K562 (cell line): ENCODE measurements around the gene COL1A1. TPM values are rescaled to one million over a fixed set of nuclear protein-coding genes. Genes with fewer than 3 reads are reported as not detected.

Experiments used
- BRD9 ChIP-seq: fragments of 450-650 bp; IDR thresholded peaks from 2 replicates; pipeline ENCODE4 v1.6.1; 2018; ENCODE audit warnings: low read depth; ENCODE audit not compliant: partially characterized antibody
- CREM ChIP-seq: IDR thresholded peaks from 2 replicates; pipeline ENCODE4 v1.6.1; 2014; ENCODE audit warnings: antibody characterized with exemption, low read depth
- CUX1 ChIP-seq: fragments of 200-800 bp; sonication (Bioruptor generic); IDR thresholded peaks from 2 replicates; pipeline ENCODE4 v1.6.1; 2016; ENCODE audit warnings: missing genetic modification characterization, missing compliant biosample characterization
- DACH1 ChIP-seq: fragments of 450-650 bp; IDR thresholded peaks from 2 replicates; pipeline ENCODE4 v1.6.1; 2018; ENCODE audit not compliant: partially characterized antibody
- ELF2 ChIP-seq: fragments of 250-450 bp; sonication (Bioruptor Pico); IDR thresholded peaks from 2 replicates; pipeline ENCODE4 v1.5.0; 2021; ENCODE audit warnings: mild to moderate bottlenecking
- GATA2 ChIP-seq: sonication (generic); formaldehyde crosslinking; IDR thresholded peaks from 2 replicates; pipeline ENCODE4 v1.4.0; 2020; ENCODE audit warnings: mild to moderate bottlenecking, missing genetic modification reagents
- HDAC2 ChIP-seq: fragments of 450-650 bp; IDR thresholded peaks from 2 replicates; pipeline ENCODE4 v1.6.1; 2016; ENCODE audit warnings: mild to moderate bottlenecking
- HINFP ChIP-seq: fragments of 450-650 bp; conservative IDR thresholded peaks from 2 replicates; pipeline ENCODE4 v1.6.1; 2016; ENCODE audit warnings: missing genetic modification characterization, low read depth, mild to moderate bottlenecking, control low read depth, missing compliant biosample characterization
- HIVEP1 ChIP-seq: fragments of 250-450 bp; sonication (Bioruptor Pico); IDR thresholded peaks from 2 replicates; pipeline ENCODE4 v1.4.0; 2020; ENCODE audit warnings: mild to moderate bottlenecking
- KDM1A ChIP-seq, 2 experiments: fragments of 450-650 bp; IDR thresholded peaks; 2 replicates each; pipeline ENCODE4 v1.6.1; 2016; ENCODE audit warnings: mild to moderate bottlenecking in 2 of 2
- KLF1 ChIP-seq: fragments of 450-650 bp; IDR thresholded peaks from 2 replicates; pipeline ENCODE4 v1.6.1; 2016; ENCODE audit warnings: missing genetic modification characterization, missing compliant biosample characterization
- LARP7 ChIP-seq: fragments of 450-650 bp; IDR thresholded peaks from 2 replicates; pipeline ENCODE4 v1.6.1; 2016
- NCOR1 ChIP-seq: fragments of 450-650 bp; IDR thresholded peaks from 2 replicates; pipeline ENCODE4 v1.6.1; 2016; ENCODE audit warnings: mild to moderate bottlenecking, moderate library complexity
- PHF20 ChIP-seq: fragments of 450-650 bp; IDR thresholded peaks from 2 replicates; pipeline ENCODE4 v1.6.1; 2018; ENCODE audit not compliant: partially characterized antibody
- SMARCA5 ChIP-seq: fragments of 450-650 bp; IDR thresholded peaks from 2 replicates; pipeline ENCODE4 v1.6.1; 2016
- ZC3H11A ChIP-seq: IDR thresholded peaks from 2 replicates; pipeline ENCODE4 v1.6.1; 2012; ENCODE audit warnings: low read depth, low read length, improper control_type of control experiment
- ZEB2 ChIP-seq: fragments of 450-650 bp; IDR thresholded peaks from 2 replicates; pipeline ENCODE4 v1.6.1; 2016
- ZNF165 ChIP-seq: fragments of 250-450 bp; sonication (Bioruptor Pico); IDR thresholded peaks from 2 replicates; pipeline ENCODE4 v1.4.0; 2020; ENCODE audit warnings: borderline replicate concordance
- ZNF436 ChIP-seq: fragments of 250-450, 450-650 bp; sonication (Bioruptor Pico); formaldehyde crosslinking; IDR thresholded peaks from 2 replicates; pipeline ENCODE4 v1.7.0; 2020; ENCODE audit warnings: mild to moderate bottlenecking
- ZNF76 ChIP-seq: fragments of 250-450 bp; sonication (Bioruptor Pico); IDR thresholded peaks from 2 replicates; pipeline ENCODE4 v1.4.0; 2020; ENCODE audit warnings: mild to moderate bottlenecking, moderate library complexity, borderline replicate concordance
- polyA plus RNA-seq, 8 experiments: library from polyadenylated mRNA; depleted of rRNA in 4 of 8; stranded (reverse) in 5 of 8; unstranded in 3 of 8; fragments of >200 nt; fragmentation: Nextera tagmentation in 2 of 8; fragmentation: Illumina TruSeq in 1 of 8; extraction: Ambion mirVana in 2 of 8; extraction: Trizol in 1 of 8; gene quantifications; 2 replicates each; pipeline versions ENCODE4 v1.2.1 to v1.2.3, GENCODE V29; 2011 to 2014; ENCODE audit warnings: inconsistent platforms in 1 of 8, missing spikeins in 1 of 8
- total RNA-seq, 7 experiments: library from RNA; depleted of rRNA in 6 of 7; stranded (reverse); fragments of >200 nt in 6 of 7; fragmentation: Illumina TruSeq in 2 of 7; extraction: Trizol in 2 of 7; gene quantifications; 2 replicates each; pipeline versions ENCODE4 v1.2.1 to v1.2.3, GENCODE V29; 2011 to 2021; ENCODE audit warnings: low replicate concordance in 1 of 7
- TF ChIP-seq, protein P1 (sequence below): fragments of 450-650 bp; IDR thresholded peaks from 2 replicates; pipeline ENCODE4 v1.6.1; 2014; ENCODE audit warnings: low read depth, mild to moderate bottlenecking, moderate library complexity, borderline replicate concordance

The COL1A1 gene
- total and polyA plus RNA-seq, 9 of the 15 experiments (the other 6 are each of a cell fraction or from before 2014, with no cell fraction given), result 0.04 to 3.4 (median 0.18) TPM

DNA sequence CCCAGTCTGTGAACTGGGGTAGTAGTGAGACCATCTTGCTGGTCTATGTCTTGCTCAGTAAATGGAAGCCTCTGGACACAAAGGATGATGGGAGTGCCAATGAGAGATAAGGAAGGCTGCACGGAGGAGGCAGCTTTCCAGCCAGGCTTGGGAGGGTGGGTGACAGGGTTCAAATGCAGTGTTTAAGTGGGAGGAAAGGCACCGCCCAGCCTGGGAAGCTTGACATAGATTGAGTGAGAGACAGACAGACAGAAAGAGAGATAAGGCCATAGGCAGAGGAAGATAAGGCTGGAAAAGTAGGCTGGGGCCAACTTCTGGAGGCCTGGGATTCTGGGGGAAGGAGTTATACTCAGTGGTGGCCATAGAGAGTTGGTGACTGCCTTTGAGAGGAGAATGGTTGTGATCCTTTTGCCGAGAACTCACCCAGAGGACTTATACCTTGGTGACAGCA, 7.2 kb upstream of the COL1A1 start (continued):
- peak; percentile 49 for TF ChIP-seq PHF20
- TF ChIP-seq ZNF165 (CRISPR knock-in tag), result no peak
- TF ChIP-seq ZEB2, result peak; percentile 86
- peak; percentile 6; the same call in 1 of the 2 replicates for TF ChIP-seq HINFP (tag)
- TF ChIP-seq, protein P1, sequence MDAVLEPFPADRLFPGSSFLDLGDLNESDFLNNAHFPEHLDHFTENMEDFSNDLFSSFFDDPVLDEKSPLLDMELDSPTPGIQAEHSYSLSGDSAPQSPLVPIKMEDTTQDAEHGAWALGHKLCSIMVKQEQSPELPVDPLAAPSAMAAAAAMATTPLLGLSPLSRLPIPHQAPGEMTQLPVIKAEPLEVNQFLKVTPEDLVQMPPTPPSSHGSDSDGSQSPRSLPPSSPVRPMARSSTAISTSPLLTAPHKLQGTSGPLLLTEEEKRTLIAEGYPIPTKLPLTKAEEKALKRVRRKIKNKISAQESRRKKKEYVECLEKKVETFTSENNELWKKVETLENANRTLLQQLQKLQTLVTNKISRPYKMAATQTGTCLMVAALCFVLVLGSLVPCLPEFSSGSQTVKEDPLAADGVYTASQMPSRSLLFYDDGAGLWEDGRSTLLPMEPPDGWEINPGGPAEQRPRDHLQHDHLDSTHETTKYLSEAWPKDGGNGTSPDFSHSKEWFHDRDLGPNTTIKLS, result peak; percentile 34; the same call in 1 of the 2 replicates
- TF ChIP-seq CUX1 (CRISPR knock-in tag), result no peak
- TF ChIP-seq BRD9, result peak; percentile 29
- no peak for TF ChIP-seq HIVEP1 (CRISPR knock-in tag)
- TF ChIP-seq LARP7, result peak; percentile 82; the same call in 1 of the 2 replicates
- TF ChIP-seq ZNF436 (CRISPR knock-in tag), result peak; percentile 99
- TF ChIP-seq CREM, result peak; percentile 78
- no peak for TF ChIP-seq ELF2
- TF ChIP-seq KLF1 (tag), result peak; percentile 84; the same call in 1 of the 2 replicates
- peak; percentile 91 to 96 for TF ChIP-seq KDM1A (IDR thresholded peaks at IDR 0.05)
- TF ChIP-seq HDAC2, result peak; percentile 98
- TF ChIP-seq GATA2 (CRISPR knock-in tag), result peak; percentile 98
- TF ChIP-seq ZNF76 (CRISPR knock-in tag), result no peak
- TF ChIP-seq DACH1, result peak; percentile 26
- TF ChIP-seq SMARCA5, result peak; percentile 99
- TF ChIP-seq NCOR1, result peak; percentile 97
- TF ChIP-seq ZC3H11A, result no peak
